ENCODE results near the gene MORN5.

The MORN5 gene

GRCh38 chr9:122125509-122126330 is 34.0 kb upstream of the MORN5 start:
- TF ChIP-seq CTCF (IDR thresholded peaks at IDR 0.05; ENCODE audit: control insufficient read depth, extremely low read depth, insufficient read depth), result no peak
- DNase-seq (ENCODE audit: low read depth), result no peak
- H3K4me3 ChIP-seq (ENCODE audit: low read depth, low read length), result no peak overlapping the region

GRCh38 chr9:122126331-122127261 is 33.1 kb upstream of the MORN5 start:
- no peak overlapping the region for H3K4me3 ChIP-seq (ENCODE audit: low read depth, low read length)
- TF ChIP-seq CTCF (IDR thresholded peaks at IDR 0.05; ENCODE audit: control insufficient read depth, extremely low read depth, insufficient read depth), result no peak
- no peak for DNase-seq (ENCODE audit: low read depth)

- no peak overlapping the region for H3K4me3 ChIP-seq (ENCODE audit: low read depth, low read length)
- no peak for TF ChIP-seq CTCF (IDR thresholded peaks at IDR 0.05; ENCODE audit: control insufficient read depth, extremely low read depth, insufficient read depth)
- DNase-seq (ENCODE audit: low read depth), result no peak
These were observed 32.3 kb upstream of the MORN5 start for GRCh38 chr9:122127396-122127798.

- no peak for TF ChIP-seq CTCF (IDR thresholded peaks at IDR 0.05; ENCODE audit: control insufficient read depth, extremely low read depth, insufficient read depth)
- no peak for DNase-seq (ENCODE audit: low read depth)
- H3K4me3 ChIP-seq (ENCODE audit: low read depth, low read length), result no peak overlapping the region
These were observed 31.4 kb upstream of the MORN5 start for GRCh38 chr9:122128007-122128968.

GRCh38 chr9:122128969-122129343 is 30.8 kb upstream of the MORN5 start:
- TF ChIP-seq CTCF (IDR thresholded peaks at IDR 0.05; ENCODE audit: control insufficient read depth, extremely low read depth, insufficient read depth), result no peak
- no peak overlapping the region for H3K4me3 ChIP-seq (ENCODE audit: low read depth, low read length)
- no peak for DNase-seq (ENCODE audit: low read depth)

- no peak for DNase-seq (ENCODE audit: low read depth)
- no peak overlapping the region for H3K4me3 ChIP-seq (ENCODE audit: low read depth, low read length)
- TF ChIP-seq CTCF (IDR thresholded peaks at IDR 0.05; ENCODE audit: control insufficient read depth, extremely low read depth, insufficient read depth), result no peak
These were observed 29.7 kb upstream of the MORN5 start for GRCh38 chr9:122129969-122130368.
